ENCODE results near the gene PRKN.
A peak's percentile ranks its signal among the peaks of the same experiment; 100 is the strongest.

PRKN gene

GRCh38 chr6:161481786-161482516 lies 1245.6 kb downstream of the PRKN start:
- H3K27ac Mint-ChIP-seq: no peak overlapping the region
- H3K27me3 Mint-ChIP-seq (ENCODE audit: low read depth, poor library complexity): no peaks in the 10 kb centered on the region
- DNase-seq: no peak
- no peaks in the 10 kb centered on the region for H3K36me3 Mint-ChIP-seq (ENCODE audit: low read depth)
- no peak overlapping the region for H3K4me3 Mint-ChIP-seq
- H3K4me1 Mint-ChIP-seq: peaks cover under 1% of the 10 kb centered on the region
- H3K9me3 Mint-ChIP-seq: no peaks in the 10 kb centered on the region
- TF ChIP-seq CTCF (IDR thresholded peaks at IDR 0.05): no peak

- Mint-ChIP-seq H3K4me1 (peaks cover 6% of the 10 kb centered on the region), H3K9me3 (no peaks in the 10 kb centered on the region), H3K4me3 (no peak overlapping the region), H3K27me3 (ENCODE audit: low read depth, poor library complexity) (no peaks in the 10 kb centered on the region), H3K36me3 (ENCODE audit: low read depth) (no peaks in the 10 kb centered on the region), H3K27ac (no peak overlapping the region)
- no peak for DNase-seq
- no peak for TF ChIP-seq CTCF (IDR thresholded peaks at IDR 0.05)
These were observed 1247.0 kb downstream of the PRKN start for GRCh38 chr6:161480421-161481155.

- Mint-ChIP-seq H3K27me3 (ENCODE audit: low read depth, poor library complexity) (no peaks in the 10 kb centered on the region), H3K27ac (no peak overlapping the region), H3K36me3 (ENCODE audit: low read depth) (no peaks in the 10 kb centered on the region), H3K4me3 (no peak overlapping the region), H3K9me3 (no peaks in the 10 kb centered on the region), H3K4me1 (peaks cover 6% of the 10 kb centered on the region)
- DNase-seq: no peak
- no peak for TF ChIP-seq CTCF (IDR thresholded peaks at IDR 0.05)
These were observed 1248.2 kb downstream of the PRKN start for GRCh38 chr6:161479376-161479775.

- no peak overlapping the region for H3K27ac Mint-ChIP-seq
- DNase-seq: no peak
- H3K4me3 Mint-ChIP-seq: no peak overlapping the region
- no peaks in the 10 kb centered on the region for H3K36me3 Mint-ChIP-seq (ENCODE audit: low read depth)
- H3K4me1 Mint-ChIP-seq: peaks cover 6% of the 10 kb centered on the region
- no peaks in the 10 kb centered on the region for H3K27me3 Mint-ChIP-seq (ENCODE audit: low read depth, poor library complexity)
- no peak for TF ChIP-seq CTCF (IDR thresholded peaks at IDR 0.05)
- no peaks in the 10 kb centered on the region for H3K9me3 Mint-ChIP-seq
These were observed 1249.6 kb downstream of the PRKN start for GRCh38 chr6:161477876-161478425.

GRCh38 chr6:161476711-161477110 lies 1250.9 kb downstream of the PRKN start:
- Mint-ChIP-seq H3K9me3 (no peaks in the 10 kb centered on the region), H3K4me3 (no peak overlapping the region), H3K36me3 (ENCODE audit: low read depth) (no peaks in the 10 kb centered on the region), H3K4me1 (peaks cover 6% of the 10 kb centered on the region), H3K27me3 (ENCODE audit: low read depth, poor library complexity) (no peaks in the 10 kb centered on the region), H3K27ac (peak overlapping the region; percentile 45)
- DNase-seq: no peak
- TF ChIP-seq CTCF (IDR thresholded peaks at IDR 0.05): no peak

All from nephron progenitor cell (in vitro differentiated cells).